Left ventricle myocardium superior (tissue), 1 donor: ENCODE measurements around the gene NUDT6. TPM values are rescaled to one million over a fixed set of nuclear protein-coding genes. Genes with fewer than 3 reads are reported as not detected.
"Not testable (repeated sequence)": the region's sequence is repeated elsewhere in the genome, so short reads cannot be mapped to it uniquely, and the experiment has no call there.

Source experiments
- ATAC-seq: fragments of 200-7000 bp; cut with Tn5 transposase; one replicate; pipeline ENCODE4 v1.9.1; 2020; ENCODE audit warnings: mild to moderate bottlenecking, moderate library complexity
- DNase-seq: peaks from one replicate; pipeline ENCODE4 v3.0.0-alpha.2; 2020
- intact Hi-C: fragments of 100-400 bp; cut with micrococcal nuclease; formaldehyde crosslinking; loops from one replicate; pipeline ENCODE4 v1.11.0; 2022
- total RNA-seq: library from RNA; stranded (reverse); fragmentation: NEBNext Ultra II Directional; extraction: Animal tissue kit (Norgen Biotek cat#: 25700); gene quantifications from one replicate; pipeline ENCODE4 v1.2.1, GENCODE V29; 2021
- donor health status: DM: no; HTN: yes; CAD: no; lungs with severe emphysema.

Gene NUDT6
- total RNA-seq, 1 donor from 2014 or later, result 11.9 TPM

DNA sequence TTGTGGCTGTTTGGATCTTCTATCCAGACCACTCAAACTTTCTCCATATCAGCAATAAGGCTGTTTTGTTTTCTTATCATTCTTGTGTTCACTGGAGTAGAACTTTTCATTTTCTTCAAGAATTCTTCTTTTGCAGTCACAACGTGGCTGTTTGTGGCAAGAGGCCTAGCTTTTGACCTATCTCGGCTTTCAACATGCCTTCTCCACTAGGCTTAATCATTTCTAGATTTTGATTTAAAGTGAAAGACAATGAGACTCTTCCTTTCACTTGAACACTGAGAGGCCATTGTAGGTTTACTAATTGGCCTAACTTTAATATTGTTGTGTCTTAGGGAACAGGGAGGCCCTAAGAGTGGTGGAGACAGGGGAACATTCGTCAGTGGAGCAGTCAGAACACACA is 76.6 kb downstream of the NUDT6 start:
- ATAC-seq, result no peak
- intact Hi-C loops, result no loop called here
- DNase-seq, result no peak

DNA sequence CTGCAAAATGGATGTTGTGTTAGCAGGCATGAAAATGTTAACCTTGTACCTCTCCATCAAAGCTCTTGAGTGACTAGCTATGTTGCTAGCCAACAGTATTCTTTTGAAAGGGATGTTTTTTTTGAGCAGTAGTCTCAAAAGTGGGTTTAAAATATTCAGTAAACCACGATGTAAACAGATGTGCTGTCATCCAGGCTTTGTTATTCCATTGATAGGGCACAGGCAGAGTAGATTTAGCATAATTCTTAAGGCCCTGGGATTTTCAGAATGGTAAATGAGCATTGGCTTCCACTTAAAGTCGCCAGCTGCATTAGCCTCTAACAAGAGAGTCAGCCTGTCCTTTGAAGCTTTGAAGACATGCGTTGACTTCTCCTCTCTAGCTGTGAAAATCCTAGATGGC is 77.3 kb downstream of the NUDT6 start:
- DNase-seq, result no peak
- ATAC-seq, result no peak
- intact Hi-C loops, result no loop called here

DNA sequence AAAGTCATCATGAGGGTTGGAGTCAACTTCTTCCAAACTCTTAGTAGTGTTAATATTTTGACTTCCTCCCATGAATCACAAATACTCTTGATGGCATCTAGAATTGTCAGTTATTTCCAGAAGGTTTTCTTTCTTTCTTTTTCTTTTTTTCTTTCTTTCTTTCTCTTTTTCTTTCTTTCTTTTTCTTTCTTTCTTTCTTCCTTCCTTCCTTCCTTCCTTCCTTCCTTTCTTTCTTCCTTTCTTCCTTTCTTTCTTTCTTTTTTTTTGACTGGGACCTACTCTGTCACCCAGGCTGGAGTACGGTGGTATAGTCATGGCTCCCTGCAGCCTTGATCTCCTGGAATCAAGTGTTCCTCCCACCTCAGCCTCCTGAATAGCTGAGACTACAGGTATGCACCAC is 78.0 kb downstream of the NUDT6 start:
- intact Hi-C loops, DNase-seq, ATAC-seq: not testable (repeated sequence)

DNA sequence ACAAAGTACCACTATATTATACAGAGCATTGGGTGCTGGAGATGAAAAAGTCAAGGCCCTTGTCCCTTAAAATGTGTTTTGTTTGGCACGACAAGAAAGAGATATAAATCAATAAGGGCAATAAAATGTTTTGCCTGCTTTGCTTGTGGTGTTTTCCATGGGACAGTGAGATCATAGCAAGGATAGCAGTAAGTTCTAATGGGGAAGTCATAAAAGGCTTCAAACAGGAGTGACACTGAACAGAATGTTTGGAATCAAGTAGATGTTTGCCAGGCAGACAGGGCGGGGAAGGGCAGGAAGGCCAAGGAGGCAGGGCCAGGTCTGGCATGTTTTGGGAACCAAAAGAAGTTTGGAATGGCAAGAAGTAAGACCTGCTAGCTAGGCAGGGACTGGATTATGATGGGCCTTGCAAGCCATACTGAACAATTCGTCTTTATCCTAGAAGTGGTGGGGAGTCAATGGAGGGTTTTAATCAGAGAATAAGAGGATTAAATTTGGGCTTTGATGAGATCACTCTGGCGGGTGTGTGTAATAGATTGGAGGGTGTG is 79.3 kb downstream of the NUDT6 start:
- no peak for DNase-seq
- peak; percentile 50 for ATAC-seq
- intact Hi-C loops, result no loop called here

Other genes with a start within 250 kb of the NUDT6 start
- 5.5 TPM for gene BBS12, start 189.9 kb downstream of the NUDT6 start, total RNA-seq
- 5.2 TPM for gene FGF2, start 95.8 kb downstream of the NUDT6 start, total RNA-seq